Measurements from ENCODE around the gene MCRS1.

GRCh38 chr12:49588281-49588680 lies 20.3 kb upstream of the MCRS1 start:
- TF ChIP-seq BHLHE40 (IDR thresholded peaks at IDR 0.05; ENCODE audit: borderline replicate concordance in 1 of 2, low read depth in 2 of 2, low read length in 1 of 2): no peak
- no peak for TF ChIP-seq CTCF (IDR thresholded peaks at IDR 0.05 in 2 of 3, conservative IDR thresholded peaks at IDR 0.05 in 1 of 3; ENCODE audit: control insufficient read depth in 2 of 3, extremely low read depth in 1 of 3, insufficient read depth in 1 of 3, low read depth in 3 of 3, low read length in 3 of 3)
- TF ChIP-seq ZZZ3 (IDR thresholded peaks at IDR 0.05; ENCODE audit: control insufficient read depth, insufficient read length, low read depth): no peak
- TF ChIP-seq ZBED1 (IDR thresholded peaks at IDR 0.05; ENCODE audit: borderline replicate concordance): no peak
- TF ChIP-seq ZNF384 (IDR thresholded peaks at IDR 0.05; ENCODE audit: borderline replicate concordance, low read depth, low read length): no peak
- TF ChIP-seq EZH2 (IDR thresholded peaks at IDR 0.05; ENCODE audit: borderline replicate concordance, control insufficient read depth, low read depth, low read length): no peak
- no peak for TF ChIP-seq TAF1 (IDR thresholded peaks at IDR 0.05; ENCODE audit: borderline replicate concordance, low read depth, low read length)
- no peak for TF ChIP-seq ATF3 (IDR thresholded peaks at IDR 0.05; ENCODE audit: borderline replicate concordance, extremely low read depth, low read depth, low read length)
- no peak for TF ChIP-seq NFYB (IDR thresholded peaks at IDR 0.05; ENCODE audit: insufficient read depth, low read depth, low read length)
- TF ChIP-seq SP1 (IDR thresholded peaks at IDR 0.05; ENCODE audit: low read depth, low read length): no peak

All from GM12878 (cell line).